Left ventricle myocardium inferior (tissue), 1 donor: Measurements from ENCODE around the gene PRMT2. TPM values are rescaled to one million over a fixed set of nuclear protein-coding genes. Genes with fewer than 3 reads are reported as not detected.

ENCODE experiments used
- DNase-seq: peaks from one replicate; pipeline ENCODE4 v3.0.0-alpha.2; 2020
- H3K27ac ChIP-seq: fragments of 200-600 bp; replicated peaks from 2 replicates; pipeline ENCODE4 v1.8.0; 2021
- H3K27me3 ChIP-seq: fragments of 200-600 bp; 2 replicates; pipeline ENCODE4 v1.8.0; 2021; ENCODE audit warnings: low read depth
- H3K36me3 ChIP-seq: fragments of 200-600 bp; 2 replicates; pipeline ENCODE4 v1.8.0; 2021
- H3K4me1 ChIP-seq: fragments of 200-600 bp; 2 replicates; pipeline ENCODE4 v1.8.0; 2021
- H3K4me3 ChIP-seq: fragments of 200-600 bp; 2 replicates; pipeline ENCODE4 v1.8.0; 2021; ENCODE audit warnings: mild to moderate bottlenecking, moderate library complexity
- H3K9me3 ChIP-seq: fragments of 200-600 bp; replicated peaks from 2 replicates; pipeline ENCODE4 v1.8.0; 2021
- CTCF ChIP-seq: fragments of 200-600 bp; IDR thresholded peaks from 2 replicates; pipeline ENCODE4 v1.8.0; 2021; ENCODE audit warnings: antibody characterized with exemption, mild to moderate bottlenecking, borderline replicate concordance
- intact Hi-C: fragments of 100-400 bp; cut with micrococcal nuclease; formaldehyde crosslinking; loops from one replicate; pipeline ENCODE4 v1.11.0; 2022
- total RNA-seq: library from RNA; stranded (reverse); fragmentation: NEBNext Ultra II Directional; extraction: Animal tissue kit (Norgen Biotek cat#: 25700); gene quantifications from one replicate; pipeline ENCODE4 v1.2.1, GENCODE V29; 2021
- donor health status: DM: no; HTN: yes; CAD: no; lungs with severe emphysema.

The PRMT2 gene
- total RNA-seq, 1 donor from 2014 or later, result 56.4 TPM

GRCh38 chr21:46655230-46655629, 19.8 kb downstream of the PRMT2 start:
- Histone ChIP-seq H3K4me1 (peaks cover 11% of the 10 kb centered on the region), H3K4me3 (no peak overlapping the region), H3K27me3 (no peaks in the 10 kb centered on the region), H3K36me3 (peaks cover 75% of the 10 kb centered on the region), H3K27ac (no peak overlapping the region), H3K9me3 (peaks cover 21% of the 10 kb centered on the region)
- intact Hi-C loops, result no loop called here
- no peak for DNase-seq
- TF ChIP-seq CTCF, result no peak

- Histone ChIP-seq H3K36me3 (peaks cover 64% of the 10 kb centered on the region), H3K4me3 (no peak overlapping the region), H3K27ac (no peak overlapping the region), H3K4me1 (peaks cover 4% of the 10 kb centered on the region), H3K27me3 (no peaks in the 10 kb centered on the region), H3K9me3 (peaks cover 21% of the 10 kb centered on the region)
- DNase-seq, result no peak
- no peak for TF ChIP-seq CTCF
- intact Hi-C loops, result no loop called here
Measured at GRCh38 chr21:46656820-46657219, 21.3 kb downstream of the PRMT2 start.

GRCh38 chr21:46660505-46660904, 25.0 kb downstream of the PRMT2 start:
- peaks cover 53% of the 10 kb centered on the region for H3K36me3 ChIP-seq

DNA sequence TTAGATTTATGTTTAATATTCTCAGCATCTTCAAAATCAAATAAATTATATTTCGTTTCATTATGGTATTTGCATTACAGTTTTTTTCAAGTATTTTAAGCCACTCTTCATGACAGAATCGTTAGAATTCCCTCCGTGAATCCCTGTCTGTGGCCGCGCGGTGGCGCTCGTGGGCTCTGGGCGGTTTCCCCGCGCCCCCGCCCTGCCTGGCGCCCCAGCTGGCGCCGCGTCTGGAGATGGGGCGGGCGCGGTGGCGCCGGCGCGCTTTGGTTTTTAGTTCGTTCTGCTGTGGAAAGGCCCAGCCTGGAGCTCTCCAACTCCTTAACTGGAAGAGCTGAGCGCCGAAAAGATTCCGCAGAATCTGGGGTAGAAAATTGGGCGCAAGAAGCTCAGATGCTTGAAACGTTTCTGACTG, 25.7 kb downstream of the PRMT2 start:
- Histone ChIP-seq H3K36me3 (peaks cover 50% of the 10 kb centered on the region), H3K4me1 (peaks cover 4% of the 10 kb centered on the region), H3K4me3 (peak overlapping the region; percentile 58), H3K27ac (peak overlapping the region; percentile 31), H3K9me3 (peaks cover 1% of the 10 kb centered on the region), H3K27me3 (no peaks in the 10 kb centered on the region)
- DNase-seq, result peak; percentile 60
- intact Hi-C loops, result no loop called here
- peak; percentile 89 for TF ChIP-seq CTCF

More at GRCh38 chr21:46660505-46660904, 25.0 kb downstream of the PRMT2 start:
- Histone ChIP-seq H3K27ac (no peak overlapping the region), H3K9me3 (peaks cover 8% of the 10 kb centered on the region), H3K4me1 (peaks cover 4% of the 10 kb centered on the region), H3K27me3 (no peaks in the 10 kb centered on the region), H3K4me3 (no peak overlapping the region)
- no peak for DNase-seq
- intact Hi-C loops, result no loop called here
- no peak for TF ChIP-seq CTCF

DNA sequence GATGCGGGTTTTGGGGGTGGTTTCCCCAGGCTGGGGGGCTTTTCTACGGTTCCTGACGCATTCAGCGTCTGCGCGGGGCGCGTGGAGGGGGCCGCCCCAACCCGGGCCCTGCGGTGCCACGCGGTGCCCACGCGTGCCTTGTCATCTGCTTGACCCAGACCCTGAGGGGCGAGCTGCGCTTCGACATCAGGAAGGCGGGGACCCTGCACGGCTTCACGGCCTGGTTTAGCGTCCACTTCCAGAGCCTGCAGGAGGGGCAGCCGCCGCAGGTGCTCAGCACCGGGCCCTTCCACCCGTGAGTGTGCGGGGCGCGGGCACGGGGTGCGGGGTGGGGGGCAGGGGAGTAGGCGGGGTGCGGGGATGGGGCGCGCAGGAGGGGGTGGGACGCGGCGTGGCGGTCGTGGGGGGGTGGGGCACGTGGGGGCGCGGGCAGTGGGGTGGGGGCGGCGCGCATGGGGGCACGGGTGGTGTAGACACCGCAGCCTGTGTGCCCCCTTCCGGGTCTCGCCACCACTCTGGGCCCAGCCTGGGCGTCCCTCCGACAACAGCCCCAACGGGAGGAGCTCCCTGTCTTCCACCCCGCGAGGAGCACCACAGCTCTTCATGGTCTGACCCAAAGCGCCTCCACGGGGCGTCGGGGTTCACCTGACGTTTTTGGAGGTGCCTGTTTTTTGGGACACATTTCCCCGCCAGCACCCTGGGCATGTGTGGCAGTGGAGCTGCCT, 26.3 kb downstream of the PRMT2 start:
- Histone ChIP-seq H3K4me3 (peak overlapping the region; percentile 58), H3K27ac (peak overlapping the region; percentile 31), H3K36me3 (peaks cover 47% of the 10 kb centered on the region), H3K9me3 (no peaks in the 10 kb centered on the region), H3K4me1 (peaks cover 5% of the 10 kb centered on the region), H3K27me3 (peaks cover 3% of the 10 kb centered on the region)
- no peak for DNase-seq
- intact Hi-C loops, result no loop called here
- TF ChIP-seq CTCF, result no peak
